ENCODE results near the gene NPAS2. TPM values are rescaled to one million over a fixed set of nuclear protein-coding genes. Genes with fewer than 3 reads are reported as not detected.

The NPAS2 gene
- total RNA-seq, 4 donors from 2014 or later = 6.1 to 29.8 (median 24.3) TPM

DNA sequence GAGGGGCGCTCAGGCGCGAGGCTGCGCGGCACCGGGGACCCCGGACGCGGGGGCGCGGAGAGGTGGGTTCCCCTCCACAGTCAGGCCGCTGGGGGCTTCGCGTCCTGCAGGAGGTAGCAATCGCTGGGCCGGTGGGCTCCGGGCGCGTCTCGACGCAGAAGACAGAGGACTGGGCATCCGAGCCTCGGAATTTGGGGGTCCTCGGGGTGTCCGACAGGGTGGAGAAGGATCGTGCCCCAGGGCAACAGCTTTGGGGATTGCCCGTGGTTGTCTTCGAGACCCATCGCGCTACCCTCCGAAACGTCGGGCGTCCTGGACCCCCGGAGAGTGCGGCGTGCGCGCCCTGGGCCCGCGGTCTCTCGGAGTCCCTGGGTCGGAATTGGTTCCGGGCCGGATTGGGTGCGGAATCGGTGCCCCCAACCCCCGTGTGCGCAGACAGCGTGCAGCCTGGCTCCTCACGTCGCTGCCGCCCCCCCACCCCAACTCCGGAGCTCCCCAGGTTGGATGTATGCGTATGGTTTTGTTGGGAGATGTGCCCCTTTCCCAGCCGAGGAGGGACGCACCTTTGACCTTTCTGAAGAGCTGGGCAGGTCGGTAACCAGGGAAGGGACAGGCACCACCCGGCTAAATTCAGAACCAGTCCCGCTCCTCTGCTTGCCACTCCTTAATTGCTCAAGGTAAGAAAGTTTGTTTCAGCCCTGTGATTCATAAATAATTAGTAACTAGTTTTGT lies 750 bp downstream of the NPAS2 start:
- DNase-seq (ENCODE audit: low spot score) (no peak), ATAC-seq (ENCODE audit: low FRiP score) (peak; percentile 20)
- no peak for TF ChIP-seq CTCF (IDR thresholded peaks at IDR 0.05)

DNA sequence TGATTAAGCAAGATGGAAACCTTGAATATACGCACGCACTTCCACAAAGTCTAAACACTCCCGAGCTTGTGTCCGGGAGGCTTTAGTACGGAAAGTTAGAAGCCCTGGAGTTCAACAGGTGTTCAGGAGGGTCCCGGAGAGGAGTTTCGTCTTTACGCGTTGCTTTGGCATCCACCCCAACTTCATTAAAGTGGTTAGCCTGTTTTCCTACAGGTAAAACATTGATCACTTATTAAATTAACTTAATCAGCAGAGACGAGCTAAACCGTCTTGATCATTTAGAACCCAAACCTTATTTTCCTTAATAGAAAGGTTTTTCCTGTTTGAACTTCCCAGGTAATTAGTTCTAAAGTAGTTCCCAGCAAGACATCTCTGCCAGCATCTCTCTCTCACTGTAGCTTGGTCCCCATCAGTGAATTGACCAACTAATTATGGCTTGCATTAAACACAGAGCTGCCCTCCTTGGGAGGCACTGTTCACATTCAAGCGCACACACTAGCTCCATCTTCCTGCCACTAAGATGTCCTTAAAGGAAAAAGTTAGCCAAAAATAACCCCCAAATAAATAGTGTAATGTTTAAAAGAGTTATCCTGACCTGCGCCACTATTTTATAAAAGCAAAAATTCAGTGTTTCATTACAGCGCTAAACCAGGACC lies 1.4 kb downstream of the NPAS2 start:
- no peak for ATAC-seq (ENCODE audit: low FRiP score)
- TF ChIP-seq CTCF (IDR thresholded peaks at IDR 0.05) = no peak
- no peak for DNase-seq (ENCODE audit: low spot score)

GRCh38 chr2:100821911-100822265 lies 1.9 kb downstream of the NPAS2 start:
- DNase-seq (ENCODE audit: low spot score) = no peak
- no peak for TF ChIP-seq CTCF (IDR thresholded peaks at IDR 0.05)
- no peak for ATAC-seq (ENCODE audit: low FRiP score)

- ATAC-seq (ENCODE audit: low FRiP score) (peak; percentile 63), DNase-seq (ENCODE audit: low spot score) (no peak)
- TF ChIP-seq CTCF (IDR thresholded peaks at IDR 0.05) = no peak
These were observed 2.8 kb downstream of the NPAS2 start for GRCh38 chr2:100822587-100823248.

DNA sequence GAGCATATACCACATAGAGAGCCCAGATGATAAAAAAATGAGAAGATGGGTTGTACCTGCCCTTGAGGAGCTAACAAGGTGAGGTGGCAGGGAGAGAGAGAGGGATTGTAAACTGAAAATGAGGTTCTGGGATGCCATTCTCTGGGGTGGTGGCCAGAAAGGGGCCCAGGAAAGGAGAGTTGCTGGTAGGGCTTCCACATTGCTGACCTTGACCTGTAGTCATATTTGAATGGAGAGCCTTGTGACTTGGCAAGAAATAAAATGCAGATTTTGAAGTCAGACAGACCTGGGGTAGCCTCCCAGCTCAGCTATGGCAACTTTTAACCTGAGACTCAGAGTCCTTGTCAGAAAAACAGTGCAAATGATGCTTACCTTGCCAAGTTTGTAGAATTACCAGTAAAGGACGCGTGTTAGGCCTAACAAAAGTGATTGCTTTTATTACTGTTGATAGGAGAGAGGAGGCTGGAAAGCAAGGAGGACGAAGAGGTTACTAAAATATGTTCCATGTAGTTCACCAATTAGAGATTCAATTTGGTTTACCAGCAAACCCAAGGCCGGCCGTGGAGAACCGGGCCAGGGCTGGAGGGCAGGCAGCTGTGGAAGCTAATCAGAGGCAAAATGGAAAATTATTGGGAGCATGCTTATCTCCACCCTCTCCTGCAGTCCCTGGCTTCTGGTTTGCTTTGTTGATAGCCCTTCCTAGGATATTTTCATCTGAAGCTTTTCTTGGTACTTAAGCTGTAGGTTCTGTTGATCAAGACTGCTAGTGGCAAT lies 3.9 kb downstream of the NPAS2 start:
- DNase-seq (ENCODE audit: low spot score) (no peak), ATAC-seq (ENCODE audit: low FRiP score) (no peak)
- TF ChIP-seq CTCF (IDR thresholded peaks at IDR 0.05) = no peak

DNA sequence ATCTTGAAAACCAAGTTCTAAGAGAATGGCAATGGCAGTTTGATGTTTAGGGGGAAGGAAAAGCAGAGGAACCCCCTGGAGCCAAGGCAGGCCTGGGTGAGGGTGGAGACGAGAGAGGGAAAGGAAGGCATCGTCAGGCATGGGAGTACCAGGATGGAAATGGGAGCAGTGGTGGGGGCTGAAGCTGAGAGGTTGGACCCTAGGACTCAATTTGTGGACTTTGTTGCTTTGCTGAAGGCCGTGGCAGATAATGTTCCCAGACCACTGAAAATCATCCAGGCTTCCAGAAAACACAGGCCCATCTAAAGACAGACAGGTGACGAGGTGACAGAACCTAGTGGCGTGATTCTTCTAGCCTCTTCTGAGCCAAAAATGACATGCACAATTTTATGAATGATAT lies 4.9 kb downstream of the NPAS2 start:
- ATAC-seq (ENCODE audit: low FRiP score) = no peak
- DNase-seq (ENCODE audit: low spot score) = no peak
- TF ChIP-seq CTCF (IDR thresholded peaks at IDR 0.05) = no peak

All from omental fat pad (tissue), 4 donors.